HepG2 (cell line): Measurements from ENCODE around the gene ACSM5. TPM values are rescaled to one million over a fixed set of nuclear protein-coding genes. Genes with fewer than 3 reads are reported as not detected.

Experiments
- ATAD3A ChIP-seq: sonication (generic); formaldehyde crosslinking; IDR thresholded peaks from 2 replicates; pipeline ENCODE4 v1.4.0; 2020; ENCODE audit warnings: missing genetic modification reagents
- BCL6 ChIP-seq: IDR thresholded peaks from 2 replicates; pipeline ENCODE4 v1.6.1; 2016; ENCODE audit warnings: missing genetic modification reagents, missing compliant biosample characterization
- ETV6 ChIP-seq: sonication (generic); formaldehyde crosslinking; conservative IDR thresholded peaks from 2 replicates; pipeline ENCODE4 v1.4.0; 2020; ENCODE audit warnings: missing genetic modification reagents
- MLLT10 ChIP-seq: sonication (generic); formaldehyde crosslinking; IDR thresholded peaks from 2 replicates; pipeline ENCODE4 v1.4.0; 2020; ENCODE audit warnings: missing genetic modification reagents
- RBM22 ChIP-seq: fragments of 200-400 bp; formaldehyde crosslinking; optimal IDR thresholded peaks from 2 replicates; pipeline ENCODE3; 2017; ENCODE audit warnings: mild to moderate bottlenecking, low read length, moderate library complexity
- SP5 ChIP-seq: IDR thresholded peaks from 2 replicates; pipeline ENCODE4 v1.6.1; 2016; ENCODE audit warnings: low read depth, borderline replicate concordance
- SPEN ChIP-seq: sonication (generic); formaldehyde crosslinking; IDR thresholded peaks from 2 replicates; pipeline ENCODE4 v1.5.1; 2020; ENCODE audit warnings: low read depth, mild to moderate bottlenecking, missing genetic modification reagents
- SRSF1 ChIP-seq: fragments of 200-400 bp; formaldehyde crosslinking; optimal IDR thresholded peaks from 2 replicates; pipeline ENCODE3; 2017; ENCODE audit warnings: mild to moderate bottlenecking, low read depth, low read length, moderate library complexity
- U2AF1 ChIP-seq: fragments of 200-400 bp; formaldehyde crosslinking; optimal IDR thresholded peaks from 2 replicates; pipeline ENCODE3; 2017; ENCODE audit warnings: mild to moderate bottlenecking, low read depth, low read length
- ZC3H13 ChIP-seq: sonication (generic); formaldehyde crosslinking; IDR thresholded peaks from 2 replicates; pipeline ENCODE4 v1.8.1; 2023; ENCODE audit warnings: mild to moderate bottlenecking, missing genetic modification reagents, moderate library complexity
- ZKSCAN5 ChIP-seq: sonication (generic); formaldehyde crosslinking; IDR thresholded peaks from 2 replicates; pipeline ENCODE4 v1.5.1; 2020; ENCODE audit warnings: mild to moderate bottlenecking, missing genetic modification reagents
- ZNF121 ChIP-seq: sonication (generic); formaldehyde crosslinking; IDR thresholded peaks from 2 replicates; pipeline ENCODE4 v1.5.0; 2020; ENCODE audit warnings: mild to moderate bottlenecking, missing genetic modification reagents
- ZNF234 ChIP-seq: sonication (generic); formaldehyde crosslinking; conservative IDR thresholded peaks from 2 replicates; pipeline ENCODE4 v1.5.1; 2020; ENCODE audit warnings: mild to moderate bottlenecking, missing genetic modification reagents
- ZNF329 ChIP-seq: sonication (generic); formaldehyde crosslinking; IDR thresholded peaks from 2 replicates; pipeline ENCODE4 v1.9.0; 2021; ENCODE audit warnings: low read depth, mild to moderate bottlenecking, missing genetic modification reagents
- ZNF331 ChIP-seq: sonication (generic); formaldehyde crosslinking; IDR thresholded peaks from 2 replicates; pipeline ENCODE4 v1.4.0; 2020; ENCODE audit warnings: missing genetic modification reagents
- ZNF354B ChIP-seq: sonication (generic); formaldehyde crosslinking; IDR thresholded peaks from 2 replicates; pipeline ENCODE4 v1.8.0; 2022; ENCODE audit warnings: mild to moderate bottlenecking, missing genetic modification reagents
- polyA plus RNA-seq, 8 experiments: library from polyadenylated mRNA; depleted of rRNA in 3 of 8; stranded (reverse) in 7 of 8; unstranded in 1 of 8; fragments of >200 nt; fragmentation: Illumina TruSeq in 4 of 8; extraction: Trizol in 4 of 8; gene quantifications; 2 replicates each; pipeline versions ENCODE4 v1.2.1 to v1.2.3, GENCODE V29; 2011 to 2016; ENCODE audit warnings: low read depth in 4 of 8, missing spikeins in 1 of 8, mixed read lengths in 1 of 8; ENCODE audit not compliant: insufficient read depth in 1 of 8
- total RNA-seq, 5 experiments: library from RNA; depleted of rRNA; stranded (reverse); fragments of >200 nt; fragmentation: Illumina TruSeq; extraction: Trizol; gene quantifications; 2 replicates each; pipeline ENCODE4 v1.2.3, GENCODE V29; 2016; ENCODE audit warnings: low read depth in 1 of 5
- TF ChIP-seq, protein P1 (sequence below): sonication (generic); formaldehyde crosslinking; IDR thresholded peaks from 2 replicates; pipeline ENCODE4 v1.5.0; 2020; ENCODE audit warnings: mild to moderate bottlenecking, low read depth, missing genetic modification reagents, borderline replicate concordance
- TF ChIP-seq, protein P2 (sequence below): sonication (generic); formaldehyde crosslinking; IDR thresholded peaks from 2 replicates; pipeline ENCODE4 v1.4.0; 2020; ENCODE audit warnings: missing genetic modification reagents
- TF ChIP-seq, protein P3 (sequence below): sonication (generic); formaldehyde crosslinking; IDR thresholded peaks from 2 replicates; pipeline ENCODE4 v1.5.0; 2020; ENCODE audit warnings: mild to moderate bottlenecking, missing genetic modification reagents, borderline replicate concordance
- TF ChIP-seq, protein P4 (sequence below): sonication (generic); formaldehyde crosslinking; IDR thresholded peaks from 2 replicates; pipeline ENCODE4 v1.4.0; 2020; ENCODE audit warnings: mild to moderate bottlenecking, missing genetic modification reagents

ACSM5 gene
- total and polyA plus RNA-seq, 2 of the 13 experiments (the other 11 are each of a cell fraction or from before 2014, with no cell fraction given): 9.1 to 15.0 TPM

DNA sequence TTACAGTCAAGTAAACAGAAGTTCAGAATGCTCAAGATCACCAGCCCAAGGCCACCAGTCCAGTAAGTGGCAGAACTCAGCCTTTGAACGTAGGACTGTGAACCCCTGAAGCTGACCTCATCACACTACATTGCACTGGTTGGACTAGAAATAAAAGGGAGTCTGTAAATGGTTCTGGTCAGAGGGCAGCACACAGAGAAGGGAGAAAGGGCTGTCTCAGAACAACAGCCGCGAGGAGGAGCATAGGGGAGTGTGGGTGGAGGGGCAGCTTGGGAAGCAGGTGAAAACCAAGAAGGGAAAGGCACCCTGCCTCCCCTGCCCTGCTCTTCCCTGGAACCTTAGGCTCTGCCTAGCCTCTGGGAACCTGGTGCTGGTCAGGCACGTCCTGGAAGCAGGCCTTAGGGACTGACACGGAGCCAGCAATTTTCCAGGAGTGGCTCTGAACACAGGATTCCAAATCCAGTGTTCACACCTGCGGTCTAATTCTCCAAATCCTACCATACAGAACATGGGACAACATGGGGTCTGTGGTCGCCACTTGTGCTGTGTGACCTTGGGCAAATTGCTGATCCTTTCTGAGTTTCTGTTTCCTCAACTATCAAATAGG lies 11.8 kb upstream of the ACSM5 start (continued):
- TF ChIP-seq ZC3H13 (no peak), BCL6 (CRISPR knock-in tag) (peak; percentile 57; the same call in 1 of the 2 replicates), ZNF329 (CRISPR knock-in tag) (no peak), RBM22 (no peak), SPEN (CRISPR knock-in tag) (0 out of 2 replicates have a peak, but pooled peaks have one; percentile 46), SRSF1 (no peak), ZNF331 (CRISPR knock-in tag) (peak; percentile 62; the same call in 1 of the 2 replicates), ETV6 (CRISPR knock-in tag) (no peak), U2AF1 (no peak), ZKSCAN5 (CRISPR knock-in tag) (no peak), MLLT10 (CRISPR knock-in tag) (no peak), ATAD3A (CRISPR knock-in tag) (no peak), ZNF121 (CRISPR knock-in tag) (no peak), SP5 (CRISPR knock-in tag) (no peak; the same call in 1 of the 2 replicates), ZNF354B (CRISPR knock-in tag) (no peak), ZNF234 (no peak)
- TF ChIP-seq, protein P1, sequence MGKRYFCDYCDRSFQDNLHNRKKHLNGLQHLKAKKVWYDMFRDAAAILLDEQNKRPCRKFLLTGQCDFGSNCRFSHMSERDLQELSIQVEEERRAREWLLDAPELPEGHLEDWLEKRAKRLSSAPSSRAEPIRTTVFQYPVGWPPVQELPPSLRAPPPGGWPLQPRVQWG (CRISPR knock-in tag): no peak
- TF ChIP-seq, protein P2, sequence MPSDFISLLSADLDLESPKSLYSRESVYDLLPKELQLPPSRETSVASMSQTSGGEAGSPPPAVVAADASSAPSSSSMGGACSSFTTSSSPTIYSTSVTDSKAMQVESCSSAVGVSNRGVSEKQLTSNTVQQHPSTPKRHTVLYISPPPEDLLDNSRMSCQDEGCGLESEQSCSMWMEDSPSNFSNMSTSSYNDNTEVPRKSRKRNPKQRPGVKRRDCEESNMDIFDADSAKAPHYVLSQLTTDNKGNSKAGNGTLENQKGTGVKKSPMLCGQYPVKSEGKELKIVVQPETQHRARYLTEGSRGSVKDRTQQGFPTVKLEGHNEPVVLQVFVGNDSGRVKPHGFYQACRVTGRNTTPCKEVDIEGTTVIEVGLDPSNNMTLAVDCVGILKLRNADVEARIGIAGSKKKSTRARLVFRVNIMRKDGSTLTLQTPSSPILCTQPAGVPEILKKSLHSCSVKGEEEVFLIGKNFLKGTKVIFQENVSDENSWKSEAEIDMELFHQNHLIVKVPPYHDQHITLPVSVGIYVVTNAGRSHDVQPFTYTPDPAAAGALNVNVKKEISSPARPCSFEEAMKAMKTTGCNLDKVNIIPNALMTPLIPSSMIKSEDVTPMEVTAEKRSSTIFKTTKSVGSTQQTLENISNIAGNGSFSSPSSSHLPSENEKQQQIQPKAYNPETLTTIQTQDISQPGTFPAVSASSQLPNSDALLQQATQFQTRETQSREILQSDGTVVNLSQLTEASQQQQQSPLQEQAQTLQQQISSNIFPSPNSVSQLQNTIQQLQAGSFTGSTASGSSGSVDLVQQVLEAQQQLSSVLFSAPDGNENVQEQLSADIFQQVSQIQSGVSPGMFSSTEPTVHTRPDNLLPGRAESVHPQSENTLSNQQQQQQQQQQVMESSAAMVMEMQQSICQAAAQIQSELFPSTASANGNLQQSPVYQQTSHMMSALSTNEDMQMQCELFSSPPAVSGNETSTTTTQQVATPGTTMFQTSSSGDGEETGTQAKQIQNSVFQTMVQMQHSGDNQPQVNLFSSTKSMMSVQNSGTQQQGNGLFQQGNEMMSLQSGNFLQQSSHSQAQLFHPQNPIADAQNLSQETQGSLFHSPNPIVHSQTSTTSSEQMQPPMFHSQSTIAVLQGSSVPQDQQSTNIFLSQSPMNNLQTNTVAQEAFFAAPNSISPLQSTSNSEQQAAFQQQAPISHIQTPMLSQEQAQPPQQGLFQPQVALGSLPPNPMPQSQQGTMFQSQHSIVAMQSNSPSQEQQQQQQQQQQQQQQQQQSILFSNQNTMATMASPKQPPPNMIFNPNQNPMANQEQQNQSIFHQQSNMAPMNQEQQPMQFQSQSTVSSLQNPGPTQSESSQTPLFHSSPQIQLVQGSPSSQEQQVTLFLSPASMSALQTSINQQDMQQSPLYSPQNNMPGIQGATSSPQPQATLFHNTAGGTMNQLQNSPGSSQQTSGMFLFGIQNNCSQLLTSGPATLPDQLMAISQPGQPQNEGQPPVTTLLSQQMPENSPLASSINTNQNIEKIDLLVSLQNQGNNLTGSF (CRISPR knock-in tag): no peak
- TF ChIP-seq, protein P3, sequence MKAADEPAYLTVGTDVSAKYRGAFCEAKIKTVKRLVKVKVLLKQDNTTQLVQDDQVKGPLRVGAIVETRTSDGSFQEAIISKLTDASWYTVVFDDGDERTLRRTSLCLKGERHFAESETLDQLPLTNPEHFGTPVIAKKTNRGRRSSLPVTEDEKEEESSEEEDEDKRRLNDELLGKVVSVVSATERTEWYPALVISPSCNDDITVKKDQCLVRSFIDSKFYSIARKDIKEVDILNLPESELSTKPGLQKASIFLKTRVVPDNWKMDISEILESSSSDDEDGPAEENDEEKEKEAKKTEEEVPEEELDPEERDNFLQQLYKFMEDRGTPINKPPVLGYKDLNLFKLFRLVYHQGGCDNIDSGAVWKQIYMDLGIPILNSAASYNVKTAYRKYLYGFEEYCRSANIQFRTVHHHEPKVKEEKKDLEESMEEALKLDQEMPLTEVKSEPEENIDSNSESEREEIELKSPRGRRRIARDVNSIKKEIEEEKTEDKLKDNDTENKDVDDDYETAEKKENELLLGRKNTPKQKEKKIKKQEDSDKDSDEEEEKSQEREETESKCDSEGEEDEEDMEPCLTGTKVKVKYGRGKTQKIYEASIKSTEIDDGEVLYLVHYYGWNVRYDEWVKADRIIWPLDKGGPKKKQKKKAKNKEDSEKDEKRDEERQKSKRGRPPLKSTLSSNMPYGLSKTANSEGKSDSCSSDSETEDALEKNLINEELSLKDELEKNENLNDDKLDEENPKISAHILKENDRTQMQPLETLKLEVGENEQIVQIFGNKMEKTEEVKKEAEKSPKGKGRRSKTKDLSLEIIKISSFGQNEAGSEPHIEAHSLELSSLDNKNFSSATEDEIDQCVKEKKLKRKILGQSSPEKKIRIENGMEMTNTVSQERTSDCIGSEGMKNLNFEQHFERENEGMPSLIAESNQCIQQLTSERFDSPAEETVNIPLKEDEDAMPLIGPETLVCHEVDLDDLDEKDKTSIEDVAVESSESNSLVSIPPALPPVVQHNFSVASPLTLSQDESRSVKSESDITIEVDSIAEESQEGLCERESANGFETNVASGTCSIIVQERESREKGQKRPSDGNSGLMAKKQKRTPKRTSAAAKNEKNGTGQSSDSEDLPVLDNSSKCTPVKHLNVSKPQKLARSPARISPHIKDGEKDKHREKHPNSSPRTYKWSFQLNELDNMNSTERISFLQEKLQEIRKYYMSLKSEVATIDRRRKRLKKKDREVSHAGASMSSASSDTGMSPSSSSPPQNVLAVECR: peak; percentile 42; the same call in 1 of the 2 replicates
- TF ChIP-seq, protein P4, sequence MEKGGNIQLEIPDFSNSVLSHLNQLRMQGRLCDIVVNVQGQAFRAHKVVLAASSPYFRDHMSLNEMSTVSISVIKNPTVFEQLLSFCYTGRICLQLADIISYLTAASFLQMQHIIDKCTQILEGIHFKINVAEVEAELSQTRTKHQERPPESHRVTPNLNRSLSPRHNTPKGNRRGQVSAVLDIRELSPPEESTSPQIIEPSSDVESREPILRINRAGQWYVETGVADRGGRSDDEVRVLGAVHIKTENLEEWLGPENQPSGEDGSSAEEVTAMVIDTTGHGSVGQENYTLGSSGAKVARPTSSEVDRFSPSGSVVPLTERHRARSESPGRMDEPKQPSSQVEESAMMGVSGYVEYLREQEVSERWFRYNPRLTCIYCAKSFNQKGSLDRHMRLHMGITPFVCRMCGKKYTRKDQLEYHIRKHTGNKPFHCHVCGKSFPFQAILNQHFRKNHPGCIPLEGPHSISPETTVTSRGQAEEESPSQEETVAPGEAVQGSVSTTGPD (CRISPR knock-in tag): no peak
